ENCODE data around the gene MAP1S.
A peak's percentile ranks its signal among the peaks of the same experiment; 100 is the strongest.

The MAP1S gene

GRCh38 chr19:17721111-17721628, 1.9 kb downstream of the MAP1S start:
- peaks cover 25% of the 10 kb centered on the region for H3K36me3 ChIP-seq (replicated peaks; ENCODE audit: low read depth, low read length)
- no peak overlapping the region for H2AFZ ChIP-seq (ENCODE audit: low read depth, low read length)
- no peaks in the 10 kb centered on the region for H3K27me3 ChIP-seq (ENCODE audit: low read depth, low read length)
- H3K4me2 ChIP-seq (ENCODE audit: low read length): peak overlapping the region; percentile 99
- TF ChIP-seq CTCF (IDR thresholded peaks at IDR 0.05; ENCODE audit: low read depth, low read length) (no peak), EZH2phosphoT487 (IDR thresholded peaks at IDR 0.05; ENCODE audit: low read depth) (no peak)
- H3K9ac ChIP-seq (ENCODE audit: low read length): no peak overlapping the region
- peak overlapping the region; percentile 94 for H3K4me3 ChIP-seq (ENCODE audit: low read length)
- H3K27ac ChIP-seq (ENCODE audit: low read length): no peak overlapping the region
- H3K79me2 ChIP-seq (ENCODE audit: low read length): peaks cover 34% of the 10 kb centered on the region
- H4K20me1 ChIP-seq (ENCODE audit: insufficient read depth, low read length): peaks cover 21% of the 10 kb centered on the region
- H3K9me3 ChIP-seq (ENCODE audit: insufficient read depth, low read length): no peaks in the 10 kb centered on the region
- H3K4me1 ChIP-seq (ENCODE audit: low read length): peaks cover 23% of the 10 kb centered on the region

GRCh38 chr19:17721821-17722220, 2.5 kb downstream of the MAP1S start:
- no peaks in the 10 kb centered on the region for H3K9me3 ChIP-seq (ENCODE audit: insufficient read depth, low read length)
- no peak overlapping the region for H2AFZ ChIP-seq (ENCODE audit: low read depth, low read length)
- H3K4me3 ChIP-seq (ENCODE audit: low read length): no peak overlapping the region
- no peaks in the 10 kb centered on the region for H3K27me3 ChIP-seq (ENCODE audit: low read depth, low read length)
- peaks cover 23% of the 10 kb centered on the region for H3K4me1 ChIP-seq (ENCODE audit: low read length)
- H3K36me3 ChIP-seq (replicated peaks; ENCODE audit: low read depth, low read length): peaks cover 28% of the 10 kb centered on the region
- H4K20me1 ChIP-seq (ENCODE audit: insufficient read depth, low read length): peaks cover 21% of the 10 kb centered on the region
- TF ChIP-seq EZH2phosphoT487 (IDR thresholded peaks at IDR 0.05; ENCODE audit: low read depth) (no peak), CTCF (IDR thresholded peaks at IDR 0.05; ENCODE audit: low read depth, low read length) (no peak)
- H3K79me2 ChIP-seq (ENCODE audit: low read length): peaks cover 36% of the 10 kb centered on the region
- H3K4me2 ChIP-seq (ENCODE audit: low read length): no peak overlapping the region
- H3K9ac ChIP-seq (ENCODE audit: low read length): no peak overlapping the region
- H3K27ac ChIP-seq (ENCODE audit: low read length): no peak overlapping the region

GRCh38 chr19:17722655-17723240, 3.5 kb downstream of the MAP1S start:
- H3K27ac ChIP-seq (ENCODE audit: low read length): no peak overlapping the region
- TF ChIP-seq EZH2phosphoT487 (IDR thresholded peaks at IDR 0.05; ENCODE audit: low read depth): no peak
- TF ChIP-seq CTCF (IDR thresholded peaks at IDR 0.05; ENCODE audit: low read depth, low read length): no peak
- no peak overlapping the region for H3K4me3 ChIP-seq (ENCODE audit: low read length)
- H3K79me2 ChIP-seq (ENCODE audit: low read length): peaks cover 43% of the 10 kb centered on the region
- H3K4me1 ChIP-seq (ENCODE audit: low read length): peaks cover 18% of the 10 kb centered on the region
- peaks cover 38% of the 10 kb centered on the region for H3K36me3 ChIP-seq (replicated peaks; ENCODE audit: low read depth, low read length)
- H4K20me1 ChIP-seq (ENCODE audit: insufficient read depth, low read length): peaks cover 21% of the 10 kb centered on the region
- H3K27me3 ChIP-seq (ENCODE audit: low read depth, low read length): no peaks in the 10 kb centered on the region
- H2AFZ ChIP-seq (ENCODE audit: low read depth, low read length): no peak overlapping the region
- no peak overlapping the region for H3K9ac ChIP-seq (ENCODE audit: low read length)
- no peak overlapping the region for H3K4me2 ChIP-seq (ENCODE audit: low read length)
- no peaks in the 10 kb centered on the region for H3K9me3 ChIP-seq (ENCODE audit: insufficient read depth, low read length)

GRCh38 chr19:17724655-17725054, 5.4 kb downstream of the MAP1S start:
- no peaks in the 10 kb centered on the region for H3K27me3 ChIP-seq (ENCODE audit: low read depth, low read length)
- H3K9ac ChIP-seq (ENCODE audit: low read length): no peak overlapping the region
- H3K9me3 ChIP-seq (ENCODE audit: insufficient read depth, low read length): no peaks in the 10 kb centered on the region
- H4K20me1 ChIP-seq (ENCODE audit: insufficient read depth, low read length): peaks cover 21% of the 10 kb centered on the region
- H3K4me1 ChIP-seq (ENCODE audit: low read length): peaks cover 12% of the 10 kb centered on the region
- peaks cover 51% of the 10 kb centered on the region for H3K36me3 ChIP-seq (replicated peaks; ENCODE audit: low read depth, low read length)
- no peak overlapping the region for H2AFZ ChIP-seq (ENCODE audit: low read depth, low read length)
- H3K79me2 ChIP-seq (ENCODE audit: low read length): peaks cover 41% of the 10 kb centered on the region
- H3K27ac ChIP-seq (ENCODE audit: low read length): no peak overlapping the region
- H3K4me3 ChIP-seq (ENCODE audit: low read length): no peak overlapping the region
- H3K4me2 ChIP-seq (ENCODE audit: low read length): no peak overlapping the region
- TF ChIP-seq EZH2phosphoT487 (IDR thresholded peaks at IDR 0.05; ENCODE audit: low read depth) (no peak), CTCF (IDR thresholded peaks at IDR 0.05; ENCODE audit: low read depth, low read length) (no peak)
